Measurements from ENCODE around the gene LCA5.

GRCh38 chr6:79520534-79520933 is 16.7 kb downstream of the LCA5 start:
- TF ChIP-seq POLR2AphosphoS5 (IDR thresholded peaks at IDR 0.05) (no peak), CTCF (IDR thresholded peaks at IDR 0.05) (no peak)
